Esophagus muscularis mucosa (tissue), 4 donors: ENCODE data around the gene COL5A1.

Experiments used
- CTCF ChIP-seq, 3 experiments: fragments of 200-600 bp in 2 of 3; fragments of 450-650 bp in 1 of 3; sonication (generic) in 2 of 3; IDR thresholded peaks; one replicate each; pipeline ENCODE4 v1.5.1; 2017 to 2019; ENCODE audit warnings: antibody characterized with exemption in 3 of 3, mild to moderate bottlenecking in 2 of 3, moderate library complexity in 1 of 3
- EP300 ChIP-seq: sonication (generic); formaldehyde crosslinking; IDR thresholded peaks from one replicate; pipeline ENCODE4 v1.6.1; 2017; ENCODE audit warnings: antibody characterized with exemption
- POLR2A ChIP-seq: fragments of 450-650 bp; IDR thresholded peaks from one replicate; pipeline ENCODE4 v1.6.1; 2017; ENCODE audit warnings: antibody characterized with exemption, moderate library complexity, mild to moderate bottlenecking, low read depth
- POLR2AphosphoS5 ChIP-seq, 2 donors: sonication (generic); formaldehyde crosslinking; IDR thresholded peaks; one replicate each; pipeline ENCODE4 v1.6.1; 2017; ENCODE audit warnings: antibody characterized with exemption in 2 of 2

GRCh38 chr9:134652291-134653225 is 11.0 kb downstream of the COL5A1 start:
- TF ChIP-seq CTCF (IDR thresholded peaks at IDR 0.05): no peak
- no peak for TF ChIP-seq POLR2AphosphoS5 (IDR thresholded peaks at IDR 0.05)
- TF ChIP-seq EP300: no peak
- TF ChIP-seq POLR2A: no peak
